Subcutaneous abdominal adipose tissue (tissue), 5 donors: ENCODE results near the gene ABCA5.
A peak's percentile ranks its signal among the peaks of the same experiment; 100 is the strongest.

Experiments
- H3K27ac ChIP-seq: one replicate; pipeline ENCODE4 v1.7.0; 2013; ENCODE audit warnings: low read depth, mild to moderate bottlenecking, inconsistent platforms, low read length, moderate library complexity
- H3K27me3 ChIP-seq, 5 donors: one replicate each; pipeline ENCODE4 v1.7.0; 2013; ENCODE audit warnings: low read length in 5 of 5, inconsistent platforms in 1 of 5; ENCODE audit not compliant: control insufficient read depth in 5 of 5, insufficient read depth in 4 of 5
- H3K36me3 ChIP-seq, 5 donors: one replicate each; pipeline ENCODE4 v1.7.0; 2013; ENCODE audit warnings: low read length in 5 of 5; ENCODE audit not compliant: control insufficient read depth in 5 of 5, insufficient read depth in 5 of 5
- H3K4me1 ChIP-seq, 5 donors: one replicate each; pipeline ENCODE4 v1.7.0; 2013; ENCODE audit warnings: low read length in 5 of 5, mild to moderate bottlenecking in 3 of 5, moderate library complexity in 1 of 5; ENCODE audit not compliant: control insufficient read depth in 5 of 5, insufficient read depth in 5 of 5
- H3K4me3 ChIP-seq, 5 donors: one replicate each; pipeline ENCODE4 v1.7.0; 2013; ENCODE audit warnings: low read length in 5 of 5, low read depth in 1 of 5
- H3K9ac ChIP-seq, 5 donors: one replicate each; pipeline ENCODE4 v1.7.0; 2013; ENCODE audit warnings: low read length in 5 of 5, mild to moderate bottlenecking in 4 of 5, moderate library complexity in 3 of 5
- H3K9me3 ChIP-seq, 5 donors: one replicate each; pipeline ENCODE4 v1.7.0; 2013; ENCODE audit warnings: low read length in 5 of 5; ENCODE audit not compliant: control insufficient read depth in 5 of 5
- donor health status: healthy.
- donor health status: healthy.
- donor health status: healthy.
- donor health status: healthy.
- donor health status: healthy.

Gene ABCA5

GRCh38 chr17:69331756-69332155 is 4.8 kb upstream of the ABCA5 start:
- Histone ChIP-seq H3K27ac (no peak overlapping the region), H3K4me3 (no peak overlapping the region), H3K36me3 (no peaks in the 10 kb centered on the region), H3K9ac (no peak overlapping the region), H3K4me1 (peaks cover 0 to 8% (median 5%) of the 10 kb centered on the region in 5 donors), H3K27me3 (no peaks in the 10 kb centered on the region), H3K9me3 (no peaks in the 10 kb centered on the region)

DNA sequence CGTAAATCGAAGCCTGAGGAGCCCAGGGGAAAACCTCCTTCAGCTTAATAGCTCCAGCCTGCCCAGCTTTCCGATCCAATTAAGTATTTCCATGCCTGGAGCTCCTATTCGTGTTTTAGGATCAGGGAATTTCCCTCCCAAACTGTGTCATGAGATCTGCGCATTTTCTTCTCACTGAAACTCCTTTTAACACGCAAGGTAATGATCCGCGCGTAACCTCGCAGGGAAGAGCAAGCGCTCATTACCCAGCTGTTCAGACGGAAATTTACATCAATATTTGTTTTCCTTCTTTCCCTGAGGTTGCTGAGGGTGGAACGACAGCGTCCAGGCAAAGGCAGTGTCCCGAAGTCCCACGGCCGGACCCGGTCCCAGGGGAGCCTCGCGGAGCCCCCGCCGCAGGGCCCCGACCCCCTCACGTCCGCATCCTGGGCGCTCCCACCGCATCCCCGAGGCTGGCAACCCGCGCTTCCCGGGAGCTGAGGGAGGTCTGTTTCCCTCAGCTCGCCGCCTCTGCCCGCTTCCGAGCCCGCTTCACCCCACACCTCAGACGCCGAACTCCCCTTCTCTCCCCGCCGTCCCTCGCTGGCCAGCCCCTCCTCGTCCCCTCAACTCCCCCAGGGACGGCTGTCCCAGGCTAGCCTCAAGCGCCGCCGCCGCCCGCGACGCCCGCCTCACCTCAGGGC is 415 bp downstream of the ABCA5 start:
- H3K27ac ChIP-seq = peak overlapping the region; percentile 94
- H3K9me3 ChIP-seq = no peaks in the 10 kb centered on the region
- peak overlapping the region; percentile 68 to 94 (median 87) for H3K4me3 ChIP-seq
- H3K9ac ChIP-seq = peak overlapping the region; percentile 85 to 94 (median 88)
- peaks cover 0 to 33% (median 21%) of the 10 kb centered on the region in 5 donors for H3K4me1 ChIP-seq
- H3K36me3 ChIP-seq = no peaks in the 10 kb centered on the region
- no peaks in the 10 kb centered on the region for H3K27me3 ChIP-seq

- H3K27me3 ChIP-seq = no peaks in the 10 kb centered on the region
- H3K27ac ChIP-seq = peak overlapping the region; percentile 94
- peak overlapping the region; percentile 68 to 94 (median 87) for H3K4me3 ChIP-seq
- H3K9me3 ChIP-seq = no peaks in the 10 kb centered on the region
- no peaks in the 10 kb centered on the region for H3K36me3 ChIP-seq
- peaks cover 0 to 33% (median 21%) of the 10 kb centered on the region in 5 donors for H3K4me1 ChIP-seq
- peak overlapping the region; percentile 85 to 94 (median 88) for H3K9ac ChIP-seq
Observed at GRCh38 chr17:69325518-69326376, 1.2 kb downstream of the ABCA5 start.

GRCh38 chr17:69323806-69324205 is 3.1 kb downstream of the ABCA5 start:
- Histone ChIP-seq H3K27me3 (no peaks in the 10 kb centered on the region), H3K4me1 (peaks cover 0 to 37% (median 21%) of the 10 kb centered on the region in 5 donors), H3K4me3 (no peak overlapping the region), H3K36me3 (no peaks in the 10 kb centered on the region), H3K9ac (no peak overlapping the region), H3K27ac (no peak overlapping the region), H3K9me3 (no peaks in the 10 kb centered on the region)

GRCh38 chr17:69320908-69321238 is 6.1 kb downstream of the ABCA5 start:
- Histone ChIP-seq H3K9me3 (no peaks in the 10 kb centered on the region), H3K9ac (no peak overlapping the region), H3K36me3 (no peaks in the 10 kb centered on the region), H3K4me3 (no peak overlapping the region), H3K27ac (peak overlapping the region; percentile 61), H3K4me1 (peaks cover 0 to 33% (median 5%) of the 10 kb centered on the region in 5 donors), H3K27me3 (no peaks in the 10 kb centered on the region)

DNA sequence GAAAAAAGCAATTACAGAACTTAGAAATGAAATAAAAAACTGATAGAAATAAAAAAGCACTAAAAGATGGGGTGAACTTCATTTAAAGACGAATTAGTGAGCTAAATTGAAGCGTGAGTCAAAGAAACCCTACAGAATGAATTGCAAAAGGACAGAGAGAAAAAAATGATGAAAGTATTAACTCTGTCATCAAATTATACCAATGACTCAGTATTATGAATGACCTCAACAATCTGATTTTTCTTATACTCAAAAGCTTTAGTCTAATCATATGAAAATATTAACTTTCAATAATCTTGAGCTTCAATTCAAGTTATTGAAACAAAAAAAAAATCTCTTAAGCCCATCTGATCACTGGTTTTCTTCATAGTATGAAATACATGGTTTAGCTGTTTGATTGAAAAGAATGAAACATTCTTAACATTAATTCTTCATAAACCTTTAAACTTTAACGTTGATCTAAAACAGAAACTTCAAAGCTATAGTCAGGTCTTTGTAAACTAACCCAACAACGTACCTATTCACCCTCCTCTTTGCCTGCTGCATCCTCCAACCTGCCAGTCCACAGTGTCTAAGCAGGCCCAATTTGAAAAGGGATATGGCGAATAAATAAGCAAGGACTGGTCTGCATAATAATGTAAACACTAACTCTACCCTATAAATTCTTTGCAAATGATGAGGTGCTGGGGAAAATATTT is 6.6 kb downstream of the ABCA5 start:
- Histone ChIP-seq H3K27me3 (no peaks in the 10 kb centered on the region), H3K4me3 (no peak overlapping the region), H3K4me1 (peaks cover 0 to 28% (median 0%) of the 10 kb centered on the region in 5 donors), H3K27ac (peak overlapping the region; percentile 61), H3K36me3 (no peaks in the 10 kb centered on the region), H3K9me3 (no peaks in the 10 kb centered on the region), H3K9ac (peak overlapping the region in 2 of 5 donors; percentile 25 to 28)

DNA sequence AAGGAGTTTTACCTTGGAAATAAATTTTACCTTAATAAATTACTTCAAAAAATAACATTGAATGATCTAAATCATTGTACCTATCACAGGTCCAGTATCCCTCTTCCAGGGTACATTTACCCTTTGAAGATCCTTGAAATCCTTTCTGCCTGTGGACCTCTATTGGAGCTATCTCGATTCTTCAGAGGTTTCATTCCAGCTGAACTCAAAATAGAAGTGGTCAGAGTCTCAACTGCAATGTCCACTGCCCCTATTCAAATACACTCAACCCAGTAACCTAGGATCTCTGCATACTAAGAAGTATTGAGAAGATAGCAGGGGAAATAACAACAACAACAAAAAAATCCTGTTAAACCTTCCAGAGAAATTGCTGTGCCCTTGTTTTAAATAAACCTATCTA is 9.3 kb downstream of the ABCA5 start:
- Histone ChIP-seq H3K4me1 (peaks cover 0 to 24% (median 9%) of the 10 kb centered on the region in 5 donors), H3K36me3 (no peaks in the 10 kb centered on the region), H3K9ac (no peak overlapping the region), H3K9me3 (no peaks in the 10 kb centered on the region), H3K4me3 (no peak overlapping the region), H3K27ac (no peak overlapping the region), H3K27me3 (no peaks in the 10 kb centered on the region)

- Histone ChIP-seq H3K27ac (no peak overlapping the region), H3K4me1 (peaks cover 0 to 23% (median 9%) of the 10 kb centered on the region in 5 donors), H3K4me3 (no peak overlapping the region), H3K36me3 (peaks cover 4 to 8% (median 7%) of the 10 kb centered on the region in 5 donors), H3K9me3 (no peaks in the 10 kb centered on the region), H3K27me3 (no peaks in the 10 kb centered on the region), H3K9ac (no peak overlapping the region)
Observed at GRCh38 chr17:69314246-69315065, 12.5 kb downstream of the ABCA5 start.

GRCh38 chr17:69305177-69305576 is 21.8 kb downstream of the ABCA5 start:
- no peak overlapping the region for H3K9ac ChIP-seq
- no peaks in the 10 kb centered on the region for H3K27me3 ChIP-seq
- H3K9me3 ChIP-seq = peaks cover 0 to 1% (median 0%) of the 10 kb centered on the region in 5 donors
- H3K4me1 ChIP-seq = peaks cover 0 to 10% (median 5%) of the 10 kb centered on the region in 5 donors
- no peak overlapping the region for H3K27ac ChIP-seq
- H3K4me3 ChIP-seq = no peak overlapping the region
- H3K36me3 ChIP-seq = peaks cover 0 to 32% (median 6%) of the 10 kb centered on the region in 5 donors
